Loucy (cell line): ENCODE results near the gene EPB41L1.

Experiments
- CTCF ChIP-seq: fragments of 200-600 bp; sonication (generic); conservative IDR thresholded peaks from 2 replicates; pipeline ENCODE4 v1.5.1; 2014; ENCODE audit warnings: mild to moderate bottlenecking, antibody characterized with exemption, low read length
- EZH2phosphoT487 ChIP-seq: fragments of 200-600 bp; IDR thresholded peaks from 2 replicates; pipeline ENCODE4 v1.6.1; 2018; ENCODE audit warnings: antibody characterized with exemption, mild to moderate bottlenecking, moderate library complexity, borderline replicate concordance

DNA sequence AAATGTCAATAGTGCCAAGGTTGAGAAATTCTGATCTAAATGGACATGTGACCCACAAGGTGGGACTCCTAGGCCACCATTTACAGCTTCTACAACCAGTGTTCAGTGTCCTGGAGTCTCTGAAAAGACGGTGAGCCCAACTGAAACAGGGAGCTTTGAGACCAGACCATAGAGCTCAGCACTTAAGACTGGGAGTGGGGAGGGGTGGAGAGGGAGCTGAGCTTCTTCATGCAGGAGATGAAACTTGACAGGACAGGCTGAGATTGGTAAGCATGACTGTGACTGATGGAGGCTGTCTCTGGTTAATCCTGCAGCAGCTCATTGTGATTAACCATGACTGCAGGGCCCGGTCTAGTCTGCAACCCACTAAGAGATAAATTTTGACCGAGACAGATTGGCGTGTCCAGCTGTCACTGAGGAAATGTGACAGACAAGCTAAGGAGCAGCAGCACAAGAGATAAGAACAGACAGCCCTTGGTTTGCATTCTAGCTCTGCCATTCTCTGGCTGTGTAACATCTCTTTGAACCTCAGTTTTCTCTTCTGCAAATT, 80.3 kb downstream of the EPB41L1 start:
- TF ChIP-seq CTCF = no peak
- no peak for TF ChIP-seq EZH2phosphoT487
